Smooth muscle cell (in vitro differentiated cells): ENCODE data around the gene LACTBL1. TPM values are rescaled to one million over a fixed set of nuclear protein-coding genes. Genes with fewer than 3 reads are reported as not detected.

ENCODE experiments used
- DNase-seq: peaks from one replicate; lab custom pipeline; 2025; ENCODE audit not compliant: unreplicated experiment; lab: John Stamatoyannopoulos, UW
- H2AFZ ChIP-seq: fragments of 200-600 bp; sonication (generic); 2 replicates; pipeline ENCODE4 v1.6.0; 2016; ENCODE audit warnings: antibody characterized with exemption, low read depth, mild to moderate bottlenecking
- H3F3A ChIP-seq: fragments of 200-600 bp; sonication (generic); 2 replicates; pipeline ENCODE4 v1.6.0; 2017; ENCODE audit warnings: antibody characterized with exemption, low read depth
- H3K27ac ChIP-seq: fragments of 200-600 bp; sonication (generic); 2 replicates; pipeline ENCODE4 v1.5.1; 2016; ENCODE audit warnings: low read depth, mild to moderate bottlenecking
- H3K27me3 ChIP-seq: fragments of 200-600 bp; sonication (generic); 2 replicates; pipeline ENCODE4 v1.6.1; 2016; ENCODE audit warnings: low read depth, mild to moderate bottlenecking
- H3K36me3 ChIP-seq: fragments of 200-600 bp; sonication (generic); 2 replicates; pipeline ENCODE4 v1.5.1; 2016; ENCODE audit warnings: low read depth
- H3K4me1 ChIP-seq: fragments of 200-600 bp; sonication (generic); 2 replicates; pipeline ENCODE4 v1.5.1; 2016; ENCODE audit warnings: low read depth
- H3K4me2 ChIP-seq: fragments of 200-600 bp; sonication (generic); 2 replicates; pipeline ENCODE4 v1.6.0; 2016; ENCODE audit warnings: mild to moderate bottlenecking
- H3K4me3 ChIP-seq: fragments of 200-600 bp; sonication (generic); 2 replicates; pipeline ENCODE4 v1.5.1; 2016; ENCODE audit warnings: mild to moderate bottlenecking
- H3K79me2 ChIP-seq: fragments of 200-600 bp; sonication (generic); 2 replicates; pipeline ENCODE4 v1.6.0; 2016; ENCODE audit warnings: low read depth, mild to moderate bottlenecking
- H3K9ac ChIP-seq: fragments of 200-600 bp; sonication (generic); 2 replicates; pipeline ENCODE4 v1.6.0; 2016; ENCODE audit warnings: low read depth
- H3K9me3 ChIP-seq: fragments of 200-600 bp; sonication (generic); replicated peaks from 2 replicates; pipeline ENCODE4 v1.5.1; 2016; ENCODE audit warnings: low read depth
- H4K20me1 ChIP-seq: fragments of 200-600 bp; sonication (generic); 2 replicates; pipeline ENCODE4 v1.6.0; 2016; ENCODE audit warnings: low read depth
- WGBS: methylation state at CpG from one replicate; pipeline ENCODE4 v1.1.7; 2016; ENCODE audit warnings: low lambda C conversion rate; 5-methylcytosine and 5-hydroxymethylcytosine counted together
- polyA plus RNA-seq: library from polyadenylated mRNA; unstranded; fragments of >200 nt; fragmentation: Nextera tagmentation; extraction: Ambion mirVana; gene quantifications from 2 replicates; pipeline ENCODE4 v1.2.1, GENCODE V29; 2016
- total RNA-seq: library from RNA; depleted of rRNA; stranded (reverse); fragments of >200 nt; gene quantifications from 2 replicates; pipeline ENCODE4 v1.2.3, GENCODE V29; 2014
- TF ChIP-seq, protein P1 (sequence below): fragments of 200-600 bp; sonication (generic); IDR thresholded peaks from 2 replicates; pipeline ENCODE4 v1.5.1; 2017; ENCODE audit warnings: borderline replicate concordance, mild to moderate bottlenecking, antibody characterized with exemption; ENCODE audit not compliant: insufficient read depth, poor library complexity, severe bottlenecking

The LACTBL1 gene
- total and polyA plus RNA-seq, 2 experiments from 2014 or later, result not detected

DNA sequence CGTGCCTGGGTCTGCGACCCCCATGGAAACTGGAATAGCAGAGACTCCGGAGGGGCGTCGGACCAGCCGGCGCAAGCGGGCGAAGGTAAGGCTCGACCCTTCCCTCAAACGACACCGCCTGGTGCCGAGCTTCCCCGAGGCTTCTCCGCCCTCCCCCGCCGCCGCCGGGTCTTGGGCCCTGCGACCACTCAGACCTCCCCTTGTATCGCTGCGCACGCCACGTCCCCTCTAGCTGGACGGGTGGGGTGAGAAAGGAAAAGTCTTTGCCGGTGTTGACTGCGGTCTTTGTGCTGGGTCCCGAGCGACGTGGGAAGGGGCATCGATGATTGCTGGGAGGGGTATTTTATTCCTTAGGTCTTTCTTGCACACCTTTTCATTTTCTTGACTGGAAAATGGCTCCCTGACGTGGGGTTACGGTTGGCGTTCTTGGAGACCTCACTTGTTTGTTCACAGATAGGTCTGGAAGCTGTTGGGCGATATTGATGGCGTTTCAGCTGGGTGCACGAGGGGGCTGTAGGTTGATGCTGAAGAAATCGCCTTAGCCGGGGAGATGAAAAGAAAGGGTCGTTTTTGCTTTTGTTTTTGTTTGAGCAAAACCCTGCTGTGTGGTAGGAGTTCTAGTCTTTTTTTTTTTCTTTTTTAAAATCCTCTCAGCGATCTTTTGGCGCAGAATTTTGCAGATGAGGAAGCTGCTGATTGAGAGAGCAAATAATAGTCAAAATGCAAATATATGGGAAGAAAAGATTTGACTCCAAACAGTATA, 47.4 kb upstream of the LACTBL1 start:
- TF ChIP-seq, protein P1, sequence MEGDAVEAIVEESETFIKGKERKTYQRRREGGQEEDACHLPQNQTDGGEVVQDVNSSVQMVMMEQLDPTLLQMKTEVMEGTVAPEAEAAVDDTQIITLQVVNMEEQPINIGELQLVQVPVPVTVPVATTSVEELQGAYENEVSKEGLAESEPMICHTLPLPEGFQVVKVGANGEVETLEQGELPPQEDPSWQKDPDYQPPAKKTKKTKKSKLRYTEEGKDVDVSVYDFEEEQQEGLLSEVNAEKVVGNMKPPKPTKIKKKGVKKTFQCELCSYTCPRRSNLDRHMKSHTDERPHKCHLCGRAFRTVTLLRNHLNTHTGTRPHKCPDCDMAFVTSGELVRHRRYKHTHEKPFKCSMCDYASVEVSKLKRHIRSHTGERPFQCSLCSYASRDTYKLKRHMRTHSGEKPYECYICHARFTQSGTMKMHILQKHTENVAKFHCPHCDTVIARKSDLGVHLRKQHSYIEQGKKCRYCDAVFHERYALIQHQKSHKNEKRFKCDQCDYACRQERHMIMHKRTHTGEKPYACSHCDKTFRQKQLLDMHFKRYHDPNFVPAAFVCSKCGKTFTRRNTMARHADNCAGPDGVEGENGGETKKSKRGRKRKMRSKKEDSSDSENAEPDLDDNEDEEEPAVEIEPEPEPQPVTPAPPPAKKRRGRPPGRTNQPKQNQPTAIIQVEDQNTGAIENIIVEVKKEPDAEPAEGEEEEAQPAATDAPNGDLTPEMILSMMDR, result no peak
- H3K36me3 ChIP-seq, result peaks cover 3% of the 10 kb centered on the region
- peaks cover 6% of the 10 kb centered on the region for H3K4me1 ChIP-seq
- H3K9me3 ChIP-seq, result no peaks in the 10 kb centered on the region
- peak overlapping the region; percentile 85 for H3K27ac ChIP-seq
- WGBS, result 1% methylated on average over 36 of the region's 42 CpGs
- H4K20me1 ChIP-seq, result peaks cover 48% of the 10 kb centered on the region
- H3K4me3 ChIP-seq, result peak overlapping the region; percentile 95
- DNase-seq, result no peak
- H2AFZ ChIP-seq, result peak overlapping the region; percentile 93
- no peaks in the 10 kb centered on the region for H3F3A ChIP-seq
- no peaks in the 10 kb centered on the region for H3K27me3 ChIP-seq
- H3K9ac ChIP-seq, result peak overlapping the region; percentile 93
- peak overlapping the region; percentile 88 for H3K4me2 ChIP-seq
- H3K79me2 ChIP-seq, result peaks cover 57% of the 10 kb centered on the region

DNA sequence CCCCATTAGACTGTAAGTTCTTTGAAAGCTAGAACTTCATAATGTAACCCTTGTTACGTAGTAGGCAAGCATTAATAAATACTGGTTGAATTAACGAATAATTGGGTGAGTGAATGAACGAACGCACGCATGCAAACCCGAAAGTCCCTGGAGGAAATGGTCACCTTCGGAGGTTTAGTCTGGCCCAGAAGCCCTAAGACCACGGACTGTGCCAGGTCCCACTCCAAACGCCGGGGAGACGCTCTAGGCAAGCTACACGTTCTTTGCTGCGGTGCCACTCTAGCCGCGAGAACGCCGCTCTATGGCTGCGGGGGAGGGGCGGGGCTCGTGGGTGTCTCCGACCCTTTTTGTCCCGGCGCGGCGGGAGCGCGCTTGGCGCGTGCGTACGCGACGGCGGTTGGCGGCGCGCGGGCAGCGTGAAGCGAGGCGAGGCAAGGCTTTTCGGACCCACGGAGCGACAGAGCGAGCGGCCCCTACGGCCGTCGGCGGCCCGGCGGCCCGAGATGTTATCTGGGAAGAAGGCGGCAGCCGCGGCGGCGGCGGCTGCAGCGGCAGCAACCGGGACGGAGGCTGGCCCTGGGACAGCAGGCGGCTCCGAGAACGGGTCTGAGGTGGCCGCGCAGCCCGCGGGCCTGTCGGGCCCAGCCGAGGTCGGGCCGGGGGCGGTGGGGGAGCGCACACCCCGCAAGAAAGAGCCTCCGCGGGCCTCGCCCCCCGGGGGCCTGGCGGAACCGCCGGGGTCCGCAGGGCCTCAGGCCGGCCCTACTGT, 46.6 kb upstream of the LACTBL1 start, which contains the start of gene KDM1A:
KDM1A (plus strand) TSS at position 375 of the 769 bp plus-strand sequence; CDS start at position 504, 129 bp downstream.
- TF ChIP-seq, protein P1, result peak; percentile 21
- under 1% methylated on average over 62 of the region's 85 CpGs for WGBS
- DNase-seq, result peak; percentile 87
- Histone ChIP-seq H3K27me3 (no peaks in the 10 kb centered on the region), H3K9ac (peak within 1 kb of the TSS; percentile 93), H3K9me3 (no peaks in the 10 kb centered on the region), H4K20me1 (peaks cover 40% of the 10 kb centered on the region), H3K36me3 (peaks cover 3% of the 10 kb centered on the region), H2AFZ (peak within 1 kb of the TSS; percentile 93), H3K4me3 (peak within 1 kb of the TSS; percentile 95), H3K27ac (peak within 1 kb of the TSS; percentile 85), H3K79me2 (peaks cover 49% of the 10 kb centered on the region), H3K4me1 (peaks cover 6% of the 10 kb centered on the region), H3K4me2 (peak within 1 kb of the TSS; percentile 88), H3F3A (no peaks in the 10 kb centered on the region)

DNA sequence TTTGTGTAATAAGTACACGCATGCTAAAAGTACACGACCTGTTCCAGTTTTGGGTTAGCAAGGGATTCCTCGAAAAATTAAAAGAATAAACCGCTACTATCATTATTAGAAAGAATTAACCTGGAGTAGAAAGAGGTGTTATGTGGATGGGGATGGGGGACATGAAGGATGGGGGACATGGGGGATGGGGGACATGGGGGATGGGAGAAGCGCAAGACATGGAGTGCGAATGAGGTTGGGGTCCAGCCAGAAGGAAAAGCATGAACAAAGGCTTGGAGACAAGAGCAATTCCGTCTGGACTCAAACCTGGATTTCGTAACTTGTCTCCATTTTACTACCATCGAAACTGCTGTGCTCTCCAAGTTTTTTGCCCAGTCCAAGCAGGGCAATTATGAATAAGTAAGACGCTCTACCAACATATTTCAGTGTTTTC, 46.0 kb upstream of the LACTBL1 start:
- Histone ChIP-seq H3K36me3 (peaks cover 3% of the 10 kb centered on the region), H3K4me3 (peak overlapping the region; percentile 95), H3K27ac (peak overlapping the region; percentile 85), H3K9me3 (no peaks in the 10 kb centered on the region), H3K9ac (peak overlapping the region; percentile 93), H4K20me1 (peaks cover 34% of the 10 kb centered on the region), H3K79me2 (peaks cover 43% of the 10 kb centered on the region), H3F3A (no peaks in the 10 kb centered on the region), H3K4me1 (peaks cover 6% of the 10 kb centered on the region), H3K4me2 (peak overlapping the region; percentile 88), H2AFZ (peak overlapping the region; percentile 93), H3K27me3 (no peaks in the 10 kb centered on the region)
- TF ChIP-seq, protein P1, result no peak
- WGBS, result 62% methylated on average over 10 of the region's 10 CpGs
- DNase-seq, result no peak
